C4-2B (cell line): Measurements from ENCODE around the gene SLC7A8.
A peak's percentile ranks its signal among the peaks of the same experiment; 100 is the strongest.

Source experiments
- H3K27ac ChIP-seq: fragments of 450-650 bp; 2 replicates; pipeline ENCODE4 v1.5.1; 2017
- CTCF ChIP-seq: fragments of 450-650 bp; conservative IDR thresholded peaks from 2 replicates; pipeline ENCODE4 v1.5.1; 2017; ENCODE audit warnings: mild to moderate bottlenecking
- ZFX ChIP-seq: fragments of 450-650 bp; IDR thresholded peaks from 2 replicates; pipeline ENCODE4 v1.6.1; 2017

SLC7A8 gene

GRCh38 chr14:23164250-23164649 lies 19.2 kb downstream of the SLC7A8 start:
- TF ChIP-seq CTCF = no peak
- H3K27ac ChIP-seq = peak overlapping the region; percentile 46

DNA sequence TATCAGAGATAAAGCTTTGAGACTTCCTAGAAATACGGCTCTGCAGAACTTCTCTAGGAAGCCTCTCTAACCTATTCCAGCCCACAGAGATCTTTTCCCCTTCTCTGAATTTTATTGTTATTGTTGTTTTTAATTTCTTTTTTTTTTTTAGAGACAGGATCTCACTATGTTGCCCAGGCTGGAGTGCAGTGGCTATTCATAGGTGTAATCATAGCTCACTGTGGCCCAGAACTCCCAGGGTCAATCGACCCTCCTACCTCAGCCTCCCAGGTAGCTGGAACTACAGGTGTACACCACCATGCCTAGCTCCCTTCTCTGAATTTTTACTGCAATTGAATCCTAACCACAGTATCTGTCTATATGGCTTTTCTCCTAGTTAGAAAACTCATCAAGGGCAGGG lies 19.6 kb downstream of the SLC7A8 start:
- peak overlapping the region; percentile 46 for H3K27ac ChIP-seq
- TF ChIP-seq ZFX (no peak), CTCF (no peak)

GRCh38 chr14:23162800-23163199 lies 20.7 kb downstream of the SLC7A8 start:
- peak overlapping the region; percentile 46 for H3K27ac ChIP-seq
- no peak for TF ChIP-seq CTCF
- no peak for TF ChIP-seq ZFX

DNA sequence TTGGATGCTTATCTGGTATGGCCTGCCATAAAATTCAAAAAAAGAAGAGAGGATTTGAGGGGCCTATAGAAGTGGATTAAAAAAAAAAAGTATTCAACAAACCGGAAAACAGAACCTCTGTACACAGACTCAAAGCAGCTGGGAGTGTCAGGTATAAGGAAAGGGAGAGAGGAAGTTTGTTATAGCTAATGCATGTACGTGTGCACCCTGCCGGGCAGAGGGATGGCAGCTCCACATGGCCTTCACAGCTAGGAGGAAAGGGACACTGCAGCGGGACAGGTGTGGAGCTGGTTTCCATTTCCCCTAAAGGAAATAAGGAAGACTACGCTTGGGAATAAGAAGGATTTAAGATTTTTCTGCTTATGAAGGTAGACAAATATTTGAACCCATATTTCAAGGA lies 21.5 kb downstream of the SLC7A8 start:
- H3K27ac ChIP-seq = peak overlapping the region; percentile 62; the same call in 1 of the 2 replicates
- TF ChIP-seq ZFX (no peak), CTCF (no peak)

DNA sequence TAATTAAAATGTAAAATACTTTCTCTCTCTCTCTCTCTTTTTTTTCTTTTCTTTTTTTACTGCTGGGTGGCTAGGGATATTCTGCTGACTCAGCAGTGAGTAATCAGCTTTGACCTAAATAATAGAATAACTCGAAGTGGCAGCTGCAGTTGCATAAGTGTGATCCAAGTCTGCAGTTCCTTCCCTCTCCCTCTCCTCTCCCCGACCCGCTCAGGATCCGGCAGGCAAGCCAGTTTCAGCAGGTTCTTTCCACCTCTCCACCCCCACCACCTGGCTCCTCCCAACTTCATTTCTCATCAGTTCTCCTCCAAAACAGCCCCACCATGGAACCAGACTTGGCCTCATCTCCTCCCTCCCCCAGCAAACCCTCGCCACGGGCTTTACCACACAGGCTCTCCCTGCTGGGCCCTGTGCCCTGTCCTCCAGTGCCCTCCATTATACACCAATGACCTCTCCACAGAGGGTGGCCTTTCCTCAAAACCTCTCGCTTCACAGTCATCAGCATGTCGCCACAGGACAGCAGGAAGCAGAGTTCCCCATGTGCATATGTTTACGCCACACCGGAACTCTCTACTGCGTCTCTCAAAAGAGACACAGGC lies 22.4 kb downstream of the SLC7A8 start:
- peak overlapping the region; percentile 62 for H3K27ac ChIP-seq
- TF ChIP-seq CTCF (no peak), ZFX (no peak)

DNA sequence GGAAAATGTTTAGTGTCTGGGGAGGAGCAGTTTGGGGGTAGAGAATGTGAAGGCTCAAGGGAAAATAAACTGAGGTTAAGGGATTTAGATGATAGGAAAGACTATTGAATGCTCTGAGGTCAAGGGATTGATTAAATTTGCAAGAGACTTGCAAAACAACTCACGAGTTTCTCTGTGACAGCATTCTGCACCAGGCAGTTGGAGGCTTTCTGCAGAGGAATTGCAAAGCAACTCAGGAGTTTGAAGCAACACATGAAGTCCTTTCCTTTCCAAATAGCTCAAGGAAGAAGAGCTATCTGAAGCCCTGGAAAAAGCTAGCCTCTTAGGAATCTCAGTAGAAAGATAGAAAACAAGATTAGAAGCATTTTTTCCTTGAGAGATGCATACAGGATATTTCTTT lies 23.9 kb downstream of the SLC7A8 start:
- no peak for TF ChIP-seq CTCF
- TF ChIP-seq ZFX = no peak
- H3K27ac ChIP-seq = no peak overlapping the region

GRCh38 chr14:23158779-23159178 lies 24.7 kb downstream of the SLC7A8 start:
- no peak overlapping the region for H3K27ac ChIP-seq
- TF ChIP-seq ZFX (no peak), CTCF (no peak)
